ENCODE results near the gene PSPN.

The PSPN gene

GRCh38 chr19:6375411-6376010 is at the start of gene PSPN:
Gene PSPN (minus strand): TSS chr19:6375933. CDS start chr19:6375849, 84 bp downstream.
- DNase-seq, result no peak

GRCh38 chr19:6424939-6425731 is 49.4 kb upstream of the PSPN start:
- peak; percentile 99 for DNase-seq

- DNase-seq, result no peak
Observed at GRCh38 chr19:6424195-6424938, 48.6 kb upstream of the PSPN start, which contains the start of gene KHSRP. Gene KHSRP (minus strand): TSS chr19:6424811. CDS start chr19:6424701, 110 bp downstream.

GRCh38 chr19:6423499-6424194 is 47.9 kb upstream of the PSPN start:
- DNase-seq, result no peak

- no peak for DNase-seq
Observed at GRCh38 chr19:6421075-6422014, 45.6 kb upstream of the PSPN start.

GRCh38 chr19:6418562-6418932 is 42.8 kb upstream of the PSPN start:
- no peak for DNase-seq

GRCh38 chr19:6417713-6418561 is 42.2 kb upstream of the PSPN start:
- no peak for DNase-seq

- DNase-seq, result no peak
Observed at GRCh38 chr19:6416658-6417405, 41.1 kb upstream of the PSPN start.

GRCh38 chr19:6415591-6416190 is 40.0 kb upstream of the PSPN start:
- DNase-seq, result no peak

- no peak for DNase-seq
Observed at GRCh38 chr19:6414793-6415590, 39.3 kb upstream of the PSPN start.

GRCh38 chr19:6413721-6414643 is 38.2 kb upstream of the PSPN start:
- DNase-seq, result no peak

GRCh38 chr19:6413291-6413690 is 37.6 kb upstream of the PSPN start:
- DNase-seq, result no peak

GRCh38 chr19:6412447-6413091 is 36.8 kb upstream of the PSPN start:
- no peak for DNase-seq

GRCh38 chr19:6412061-6412446 is 36.3 kb upstream of the PSPN start:
- DNase-seq, result no peak

GRCh38 chr19:6409346-6409745 is 33.6 kb upstream of the PSPN start:
- DNase-seq, result no peak

- no peak for DNase-seq
Observed at GRCh38 chr19:6406401-6406800, 30.7 kb upstream of the PSPN start.

All from SIG-M5 (cell line).